PC-3 (cell line): ENCODE results near the gene OSBPL6.

Source experiments
- CTCF ChIP-seq: fragments of 300-600 bp; sonication (generic); conservative IDR thresholded peaks from 2 replicates; pipeline ENCODE4 v1.5.1; 2017; ENCODE audit warnings: antibody characterized with exemption, low read depth, mild to moderate bottlenecking, low read length
- EZH2 ChIP-seq: fragments of 300-600 bp; sonication (generic); IDR thresholded peaks from one replicate; pipeline ENCODE4 v1.6.1; 2017; ENCODE audit warnings: antibody characterized with exemption, mild to moderate bottlenecking, low read length; ENCODE audit not compliant: unreplicated experiment
- EZH2phosphoT487 ChIP-seq: fragments of 300-600 bp; sonication (generic); IDR thresholded peaks from 2 replicates; pipeline ENCODE4 v1.6.1; 2018; ENCODE audit warnings: mild to moderate bottlenecking, antibody characterized with exemption, low read length, borderline replicate concordance

DNA sequence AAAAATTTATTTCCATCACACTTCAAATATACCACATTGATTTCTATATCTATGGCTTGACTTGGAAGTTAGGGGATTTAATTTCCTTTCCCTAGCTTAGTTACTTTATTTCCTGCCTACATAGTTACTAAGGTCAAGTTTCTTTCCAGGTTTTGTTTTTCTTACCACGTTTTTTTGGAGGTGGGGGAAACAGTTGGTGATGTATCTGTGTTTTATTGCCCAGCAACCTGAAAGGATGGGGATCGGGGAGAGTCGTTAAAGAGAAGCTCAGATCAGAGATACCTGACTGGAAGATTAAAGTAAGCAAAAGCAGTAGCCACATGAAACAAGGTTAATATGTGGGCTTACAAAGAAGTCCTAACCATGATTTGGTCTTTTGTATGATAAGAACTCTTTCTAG lies 127.8 kb downstream of the OSBPL6 start:
- TF ChIP-seq CTCF, result no peak
- no peak for TF ChIP-seq EZH2
- TF ChIP-seq EZH2phosphoT487, result no peak
